Peyer's patch (tissue), 4 donors: ENCODE results near the gene HIGD1C. TPM values are rescaled to one million over a fixed set of nuclear protein-coding genes. Genes with fewer than 3 reads are reported as not detected.

Experiments used
- DNase-seq, 3 donors: peaks; one replicate each; pipeline ENCODE4 v3.0.0-alpha.2; 2017 to 2019
- H3K27ac ChIP-seq, 4 donors: fragments of 200-600 bp; sonication (generic); one replicate each; pipeline ENCODE4 v1.5.1; 2016 to 2019
- H3K27me3 ChIP-seq, 2 donors: fragments of 200-600 bp; sonication (generic); one replicate each; pipeline ENCODE4 v1.5.1; 2019
- H3K36me3 ChIP-seq, 3 donors: fragments of 200-600 bp; sonication (generic); one replicate each; pipeline ENCODE4 v1.5.1; 2016 to 2019
- H3K4me1 ChIP-seq, 4 donors: fragments of 200-600 bp; sonication (generic); one replicate each; pipeline ENCODE4 v1.5.1; 2016 to 2019
- H3K4me3 ChIP-seq, 4 donors: fragments of 200-600 bp; sonication (generic); 1 replicate in 3 of 4; 2 replicates in 1 of 4; pipeline ENCODE4 v1.5.1; 2016 to 2019; ENCODE audit warnings: mild to moderate bottlenecking in 1 of 4
- H3K9me3 ChIP-seq, 4 donors: fragments of 200-600 bp; sonication (generic); one replicate each; pipeline ENCODE4 v1.5.1; 2016 to 2019; ENCODE audit warnings: mild to moderate bottlenecking in 1 of 4
- POLR2A ChIP-seq, 2 donors: fragments of 450-650 bp; IDR thresholded peaks; one replicate each; pipeline ENCODE4 v1.5.1; 2017; ENCODE audit warnings: antibody characterized with exemption in 2 of 2, mild to moderate bottlenecking in 2 of 2, moderate library complexity in 2 of 2
- total RNA-seq, 4 donors: library from RNA; depleted of rRNA; stranded (reverse); fragments of >200 nt; gene quantifications; one replicate each; pipeline ENCODE4 v1.1.0, GENCODE V29; 2016
- TF ChIP-seq, protein P1 (sequence below), 6 experiments: fragments of 450-650 bp in 4 of 6; fragments of 200-600 bp in 2 of 6; sonication (generic) in 1 of 6; IDR thresholded peaks; one replicate each; pipeline ENCODE4 v1.5.1; 2017 to 2019; ENCODE audit warnings: antibody characterized with exemption in 6 of 6, mild to moderate bottlenecking in 3 of 6, moderate library complexity in 1 of 6

HIGD1C gene
- total RNA-seq, 4 donors from 2014 or later = not detected

- no peaks in the 10 kb centered on the region for H3K27me3 ChIP-seq
- no peak for DNase-seq
- no peaks in the 10 kb centered on the region for H3K36me3 ChIP-seq
- TF ChIP-seq, protein P1, sequence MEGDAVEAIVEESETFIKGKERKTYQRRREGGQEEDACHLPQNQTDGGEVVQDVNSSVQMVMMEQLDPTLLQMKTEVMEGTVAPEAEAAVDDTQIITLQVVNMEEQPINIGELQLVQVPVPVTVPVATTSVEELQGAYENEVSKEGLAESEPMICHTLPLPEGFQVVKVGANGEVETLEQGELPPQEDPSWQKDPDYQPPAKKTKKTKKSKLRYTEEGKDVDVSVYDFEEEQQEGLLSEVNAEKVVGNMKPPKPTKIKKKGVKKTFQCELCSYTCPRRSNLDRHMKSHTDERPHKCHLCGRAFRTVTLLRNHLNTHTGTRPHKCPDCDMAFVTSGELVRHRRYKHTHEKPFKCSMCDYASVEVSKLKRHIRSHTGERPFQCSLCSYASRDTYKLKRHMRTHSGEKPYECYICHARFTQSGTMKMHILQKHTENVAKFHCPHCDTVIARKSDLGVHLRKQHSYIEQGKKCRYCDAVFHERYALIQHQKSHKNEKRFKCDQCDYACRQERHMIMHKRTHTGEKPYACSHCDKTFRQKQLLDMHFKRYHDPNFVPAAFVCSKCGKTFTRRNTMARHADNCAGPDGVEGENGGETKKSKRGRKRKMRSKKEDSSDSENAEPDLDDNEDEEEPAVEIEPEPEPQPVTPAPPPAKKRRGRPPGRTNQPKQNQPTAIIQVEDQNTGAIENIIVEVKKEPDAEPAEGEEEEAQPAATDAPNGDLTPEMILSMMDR (IDR thresholded peaks at IDR 0.05) = no peak
- TF ChIP-seq POLR2A (IDR thresholded peaks at IDR 0.05) = no peak
- H3K4me3 ChIP-seq = no peak overlapping the region
- H3K9me3 ChIP-seq = no peaks in the 10 kb centered on the region
- no peak overlapping the region for H3K27ac ChIP-seq
- no peaks in the 10 kb centered on the region for H3K4me1 ChIP-seq
Observed at GRCh38 chr12:50960130-50960529, 7.8 kb downstream of the HIGD1C start.

DNA sequence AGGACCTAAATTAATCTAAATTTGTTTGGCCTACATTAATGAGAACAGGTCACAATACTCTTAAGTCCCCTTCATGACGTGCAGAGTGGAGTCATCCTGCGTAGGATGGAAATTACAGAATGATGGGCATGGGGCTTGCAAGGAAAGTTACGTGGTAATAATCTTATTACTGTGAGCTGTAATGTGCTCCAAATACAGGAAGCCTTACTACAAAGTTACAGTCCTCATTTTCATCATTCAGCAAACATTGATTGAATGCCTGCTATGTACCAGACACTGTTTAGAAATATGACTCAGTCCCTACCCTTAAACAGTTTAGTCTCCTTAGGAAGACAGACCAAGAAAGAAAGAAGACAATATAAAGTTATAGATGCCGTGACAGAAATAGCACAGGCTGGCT lies 9.4 kb downstream of the HIGD1C start:
- Histone ChIP-seq H3K4me1 (no peaks in the 10 kb centered on the region), H3K36me3 (no peaks in the 10 kb centered on the region), H3K4me3 (no peak overlapping the region), H3K27me3 (no peaks in the 10 kb centered on the region), H3K9me3 (no peaks in the 10 kb centered on the region), H3K27ac (no peak overlapping the region)
- DNase-seq = no peak
- no peak for TF ChIP-seq POLR2A (IDR thresholded peaks at IDR 0.05)
- TF ChIP-seq, protein P1 (IDR thresholded peaks at IDR 0.05) = no peak

GRCh38 chr12:50964432-50964831 lies 12.1 kb downstream of the HIGD1C start:
- no peak for TF ChIP-seq POLR2A (IDR thresholded peaks at IDR 0.05)
- TF ChIP-seq, protein P1 (IDR thresholded peaks at IDR 0.05) = no peak
- Histone ChIP-seq H3K4me1 (no peaks in the 10 kb centered on the region), H3K36me3 (peaks cover 0 to 19% (median 0%) of the 10 kb centered on the region in 3 donors), H3K4me3 (no peak overlapping the region), H3K9me3 (no peaks in the 10 kb centered on the region), H3K27ac (no peak overlapping the region), H3K27me3 (no peaks in the 10 kb centered on the region)
- no peak for DNase-seq

- H3K4me3 ChIP-seq = no peak overlapping the region
- peaks cover 0 to 43% (median 0%) of the 10 kb centered on the region in 3 donors for H3K36me3 ChIP-seq
- no peaks in the 10 kb centered on the region for H3K27me3 ChIP-seq
- H3K4me1 ChIP-seq = no peaks in the 10 kb centered on the region
- DNase-seq = no peak
- TF ChIP-seq, protein P1 (IDR thresholded peaks at IDR 0.05) = no peak
- no peak for TF ChIP-seq POLR2A (IDR thresholded peaks at IDR 0.05)
- no peak overlapping the region for H3K27ac ChIP-seq
- no peaks in the 10 kb centered on the region for H3K9me3 ChIP-seq
Observed at GRCh38 chr12:50971946-50972345, 19.6 kb downstream of the HIGD1C start.

DNA sequence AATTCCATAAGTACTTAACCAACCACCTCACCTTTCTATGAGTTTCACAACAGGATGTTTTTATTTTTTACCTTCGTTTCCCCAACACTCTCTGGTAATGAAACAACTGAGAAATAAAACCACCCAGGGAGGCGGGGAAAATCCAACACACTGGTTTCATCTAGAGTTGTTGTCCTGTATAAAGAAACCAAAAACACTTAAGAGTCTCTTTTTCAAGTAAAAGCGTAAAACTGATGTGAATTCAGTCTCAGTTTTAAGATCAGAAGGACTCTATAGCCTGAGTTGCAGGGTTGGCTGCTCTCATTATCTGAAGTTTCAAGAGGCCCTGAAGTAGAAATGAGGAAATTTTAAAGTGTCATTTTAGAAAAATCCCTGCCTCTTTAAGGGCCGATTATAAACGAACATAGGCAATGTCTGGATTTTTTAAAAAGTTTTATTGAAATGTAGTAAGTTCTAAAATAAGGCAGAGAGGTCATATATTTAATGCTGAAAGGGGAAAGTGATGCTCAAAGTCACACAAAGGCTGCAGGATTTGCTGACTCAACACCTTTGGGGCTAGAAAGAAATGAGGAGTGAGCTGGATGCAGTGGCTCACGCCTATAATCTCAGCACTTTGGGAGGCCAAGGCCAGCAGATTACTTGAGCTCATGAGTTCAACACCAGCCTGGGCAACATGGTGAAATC lies 27.2 kb downstream of the HIGD1C start:
- no peak overlapping the region for H3K27ac ChIP-seq
- no peak overlapping the region for H3K4me3 ChIP-seq
- DNase-seq = no peak
- H3K36me3 ChIP-seq = peaks cover 0 to 6% (median 0%) of the 10 kb centered on the region in 3 donors
- H3K27me3 ChIP-seq = no peaks in the 10 kb centered on the region
- H3K4me1 ChIP-seq = no peaks in the 10 kb centered on the region
- no peaks in the 10 kb centered on the region for H3K9me3 ChIP-seq
- no peak for TF ChIP-seq POLR2A (IDR thresholded peaks at IDR 0.05)
- TF ChIP-seq, protein P1 (IDR thresholded peaks at IDR 0.05) = no peak
